Right atrium auricular region (tissue), 2 donors: ENCODE results near the gene ZPR1. TPM values are rescaled to one million over a fixed set of nuclear protein-coding genes. Genes with fewer than 3 reads are reported as not detected.

Experiments
- DNase-seq: peaks from one replicate; pipeline ENCODE4 v3.0.0-alpha.2; 2019; ENCODE audit warnings: low spot score
- H3K27ac ChIP-seq, 2 donors: fragments of 200-600 bp; sonication (generic); 1 replicate in 1 of 2; 2 replicates in 1 of 2; pipeline ENCODE4 v1.5.1; 2016 to 2019
- H3K27me3 ChIP-seq, 2 donors: fragments of 200-600 bp; sonication (generic); one replicate each; pipeline versions ENCODE4 v1.5.1 to v1.6.0; 2017 to 2019
- H3K36me3 ChIP-seq: fragments of 200-600 bp; sonication (generic); one replicate; pipeline ENCODE4 v1.5.1; 2016
- H3K4me1 ChIP-seq, 2 donors: fragments of 200-600 bp; sonication (generic); one replicate each; pipeline versions ENCODE4 v1.5.1 to v1.6.0; 2017 to 2019
- H3K4me3 ChIP-seq, 2 donors: fragments of 200-600 bp; sonication (generic); 1 replicate in 1 of 2; 2 replicates in 1 of 2; pipeline ENCODE4 v1.5.1; 2017 to 2019; ENCODE audit warnings: mild to moderate bottlenecking in 1 of 2, moderate library complexity in 1 of 2
- H3K9me3 ChIP-seq, 2 donors: fragments of 200-600 bp; sonication (generic); one replicate each; pipeline ENCODE4 v1.5.1; 2019
- total RNA-seq, 2 donors: library from RNA; depleted of rRNA; stranded (reverse); fragments of >200 nt; gene quantifications; one replicate each; pipeline ENCODE4 v1.1.0, GENCODE V29; 2016
- TF ChIP-seq, protein P1 (sequence below), 2 donors: fragments of 200-600 bp; sonication (generic); IDR thresholded peaks; one replicate each; pipeline ENCODE4 v1.5.1; 2019; ENCODE audit warnings: antibody characterized with exemption in 2 of 2

The ZPR1 gene
- total RNA-seq, 2 donors from 2014 or later = 16.8 to 20.6 TPM

GRCh38 chr11:116729501-116730240 is 58.2 kb downstream of the ZPR1 start:
- no peaks in the 10 kb centered on the region for H3K36me3 ChIP-seq
- H3K27me3 ChIP-seq = no peaks in the 10 kb centered on the region
- H3K27ac ChIP-seq = no peak overlapping the region
- H3K4me1 ChIP-seq = peaks cover 0 to 26% of the 10 kb centered on the region in 2 donors
- H3K9me3 ChIP-seq = no peaks in the 10 kb centered on the region
- no peak for DNase-seq
- TF ChIP-seq, protein P1, sequence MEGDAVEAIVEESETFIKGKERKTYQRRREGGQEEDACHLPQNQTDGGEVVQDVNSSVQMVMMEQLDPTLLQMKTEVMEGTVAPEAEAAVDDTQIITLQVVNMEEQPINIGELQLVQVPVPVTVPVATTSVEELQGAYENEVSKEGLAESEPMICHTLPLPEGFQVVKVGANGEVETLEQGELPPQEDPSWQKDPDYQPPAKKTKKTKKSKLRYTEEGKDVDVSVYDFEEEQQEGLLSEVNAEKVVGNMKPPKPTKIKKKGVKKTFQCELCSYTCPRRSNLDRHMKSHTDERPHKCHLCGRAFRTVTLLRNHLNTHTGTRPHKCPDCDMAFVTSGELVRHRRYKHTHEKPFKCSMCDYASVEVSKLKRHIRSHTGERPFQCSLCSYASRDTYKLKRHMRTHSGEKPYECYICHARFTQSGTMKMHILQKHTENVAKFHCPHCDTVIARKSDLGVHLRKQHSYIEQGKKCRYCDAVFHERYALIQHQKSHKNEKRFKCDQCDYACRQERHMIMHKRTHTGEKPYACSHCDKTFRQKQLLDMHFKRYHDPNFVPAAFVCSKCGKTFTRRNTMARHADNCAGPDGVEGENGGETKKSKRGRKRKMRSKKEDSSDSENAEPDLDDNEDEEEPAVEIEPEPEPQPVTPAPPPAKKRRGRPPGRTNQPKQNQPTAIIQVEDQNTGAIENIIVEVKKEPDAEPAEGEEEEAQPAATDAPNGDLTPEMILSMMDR (IDR thresholded peaks at IDR 0.05) = no peak
- H3K4me3 ChIP-seq = no peak overlapping the region

- no peak for DNase-seq
- H3K4me3 ChIP-seq = no peak overlapping the region
- no peaks in the 10 kb centered on the region for H3K9me3 ChIP-seq
- H3K36me3 ChIP-seq = no peaks in the 10 kb centered on the region
- H3K27me3 ChIP-seq = no peaks in the 10 kb centered on the region
- TF ChIP-seq, protein P1 (IDR thresholded peaks at IDR 0.05) = no peak
- H3K27ac ChIP-seq = no peak overlapping the region
- peaks cover 0 to 26% of the 10 kb centered on the region in 2 donors for H3K4me1 ChIP-seq
Measured at GRCh38 chr11:116727990-116728389, 59.8 kb downstream of the ZPR1 start.

DNA sequence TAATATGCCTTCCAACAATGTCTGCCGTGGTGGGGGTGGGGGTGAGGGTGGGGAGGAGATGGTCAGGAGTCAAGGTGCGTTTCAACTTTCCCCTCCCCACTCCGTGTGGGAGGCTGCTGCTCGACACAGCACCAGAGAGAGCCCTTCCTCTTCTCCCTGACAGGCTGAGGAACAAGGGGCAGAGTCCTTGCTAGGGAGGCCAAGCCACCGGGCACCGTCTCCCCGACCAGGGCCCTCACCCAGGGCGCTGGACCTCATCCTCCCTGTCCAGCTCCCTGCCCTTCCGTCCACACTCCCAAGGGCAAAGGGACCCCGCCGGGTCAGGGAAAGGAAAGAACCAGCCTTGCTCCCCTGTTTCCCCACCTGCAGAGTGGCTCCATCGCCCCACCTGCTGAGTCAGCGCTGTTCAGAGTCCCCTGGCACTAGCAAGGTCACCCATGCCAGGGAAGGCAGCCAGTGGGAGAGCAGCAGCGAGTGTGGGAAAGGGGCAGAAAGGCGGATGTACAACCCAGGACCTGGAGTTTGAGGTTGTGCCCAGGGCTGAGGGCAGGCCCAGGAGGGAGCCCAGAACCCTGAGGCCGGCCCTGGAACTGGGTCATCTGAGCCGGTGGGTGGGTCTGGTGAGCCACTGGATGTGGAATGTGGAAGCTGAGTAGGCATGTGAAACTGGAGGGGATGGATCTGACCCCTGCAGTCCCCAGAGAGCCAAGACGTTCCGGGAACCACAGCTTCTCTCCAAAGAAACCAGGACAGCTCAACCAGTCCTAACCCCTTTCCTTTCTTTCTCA is 62.2 kb downstream of the ZPR1 start:
- DNase-seq = no peak
- no peak overlapping the region for H3K27ac ChIP-seq

DNA sequence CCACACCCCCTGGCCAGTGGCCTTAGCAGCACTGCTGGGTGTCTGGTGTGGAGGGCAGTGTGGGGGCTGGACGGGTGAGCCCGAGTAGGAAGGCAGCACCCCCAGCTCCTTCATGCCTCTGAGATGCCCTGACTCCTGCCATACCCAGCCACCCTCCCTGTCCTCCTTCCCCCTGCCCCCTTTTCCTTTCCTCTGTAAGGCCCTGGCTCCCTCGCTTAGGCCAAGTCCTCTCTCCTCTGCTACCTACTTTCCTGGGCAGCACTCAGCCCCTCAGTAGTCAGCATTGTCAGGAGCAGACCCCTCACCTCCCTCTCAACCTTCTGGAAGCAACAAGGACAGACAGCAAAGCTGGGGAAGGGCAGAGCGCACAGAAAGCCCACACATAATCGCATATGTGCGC is 63.0 kb downstream of the ZPR1 start:
- TF ChIP-seq, protein P1 (IDR thresholded peaks at IDR 0.05) = no peak
- no peaks in the 10 kb centered on the region for H3K27me3 ChIP-seq
- no peaks in the 10 kb centered on the region for H3K36me3 ChIP-seq
- H3K4me1 ChIP-seq = peaks cover 0 to 2% of the 10 kb centered on the region in 2 donors
- no peak for DNase-seq
- H3K4me3 ChIP-seq = no peak overlapping the region
- no peak overlapping the region for H3K27ac ChIP-seq
- no peaks in the 10 kb centered on the region for H3K9me3 ChIP-seq

More for the DNA sequence above, 62.2 kb downstream of the ZPR1 start:
- H3K4me3 ChIP-seq = no peak overlapping the region
- no peaks in the 10 kb centered on the region for H3K36me3 ChIP-seq
- TF ChIP-seq, protein P1 (IDR thresholded peaks at IDR 0.05) = no peak
- H3K9me3 ChIP-seq = no peaks in the 10 kb centered on the region
- no peaks in the 10 kb centered on the region for H3K27me3 ChIP-seq
- H3K4me1 ChIP-seq = peaks cover 0 to 10% of the 10 kb centered on the region in 2 donors

Other genes with a start within 250 kb of the ZPR1 start
- gene BUD13, start 15.0 kb downstream of the ZPR1 start, total RNA-seq = 1 to 10 TPM; 6.6 to 9.6 TPM
- not detected for gene APOA5, start 3.9 kb upstream of the ZPR1 start, total RNA-seq
- not detected for gene APOA4, start 35.3 kb upstream of the ZPR1 start, total RNA-seq
- gene APOC3, start 41.9 kb upstream of the ZPR1 start, total RNA-seq = not detected
- gene APOA1, start 49.6 kb upstream of the ZPR1 start, total RNA-seq = 1 to 10 TPM; 4.5 to 9.5 TPM